ENCODE data around the gene CCDC34.

Gene CCDC34

GRCh38 chr11:27293515-27294417, 69.2 kb downstream of the CCDC34 start:
- H3K36me3 ChIP-seq (replicated peaks) = no peaks in the 10 kb centered on the region
- DNase-seq (ENCODE audit: low spot score in 2 of 2) = no peak
- in situ Hi-C loops (cut with MboI; ENCODE audit: low sequenced_read_pairs) = loop anchor here (10.0 kb wide), 1 partner anchor 79 kb away; no protein-coding TSS in a partner anchor
- H3K4me3 ChIP-seq = no peak overlapping the region
- H3K27me3 ChIP-seq (ENCODE audit: low read depth) = no peaks in the 10 kb centered on the region
- peaks cover 21% of the 10 kb centered on the region for H3K9me3 ChIP-seq
- H3K4me1 ChIP-seq = peaks cover 16% of the 10 kb centered on the region

GRCh38 chr11:27292637-27293010, 70.4 kb downstream of the CCDC34 start:
- DNase-seq (ENCODE audit: low spot score in 2 of 2) = no peak
- peaks cover 16% of the 10 kb centered on the region for H3K4me1 ChIP-seq
- in situ Hi-C loops (cut with MboI; ENCODE audit: low sequenced_read_pairs) = loop anchor here (10.0 kb wide), 1 partner anchor 78 kb away; no protein-coding TSS in a partner anchor
- no peaks in the 10 kb centered on the region for H3K27me3 ChIP-seq (ENCODE audit: low read depth)
- peaks cover 21% of the 10 kb centered on the region for H3K9me3 ChIP-seq
- no peaks in the 10 kb centered on the region for H3K36me3 ChIP-seq (replicated peaks)
- no peak overlapping the region for H3K4me3 ChIP-seq

GRCh38 chr11:27291954-27292636, 70.9 kb downstream of the CCDC34 start:
- DNase-seq (ENCODE audit: low spot score in 2 of 2) = no peak
- in situ Hi-C loops (cut with MboI; ENCODE audit: low sequenced_read_pairs) = loop anchor here (10.0 kb wide), 1 partner anchor 77 kb away; no protein-coding TSS in a partner anchor
- H3K36me3 ChIP-seq (replicated peaks) = no peaks in the 10 kb centered on the region
- H3K27me3 ChIP-seq (ENCODE audit: low read depth) = no peaks in the 10 kb centered on the region
- H3K4me1 ChIP-seq = peaks cover 16% of the 10 kb centered on the region
- peaks cover 21% of the 10 kb centered on the region for H3K9me3 ChIP-seq
- H3K4me3 ChIP-seq = no peak overlapping the region

- no peaks in the 10 kb centered on the region for H3K27me3 ChIP-seq (ENCODE audit: low read depth)
- H3K36me3 ChIP-seq (replicated peaks) = no peaks in the 10 kb centered on the region
- H3K9me3 ChIP-seq = peaks cover 21% of the 10 kb centered on the region
- H3K4me3 ChIP-seq = no peak overlapping the region
- peak in 1 of 2 experiments; percentile 38 for DNase-seq (ENCODE audit: low spot score in 2 of 2)
- peaks cover 16% of the 10 kb centered on the region for H3K4me1 ChIP-seq
- in situ Hi-C loops (cut with MboI; ENCODE audit: low sequenced_read_pairs) = loop anchor here (10.0 kb wide), 1 partner anchor 77 kb away; no protein-coding TSS in a partner anchor
Measured at GRCh38 chr11:27291302-27291889, 71.6 kb downstream of the CCDC34 start.

- in situ Hi-C loops (cut with MboI; ENCODE audit: low sequenced_read_pairs) = loop anchor here (10.0 kb wide), 1 partner anchor 76 kb away; no protein-coding TSS in a partner anchor
- Histone ChIP-seq H3K27me3 (ENCODE audit: low read depth) (no peaks in the 10 kb centered on the region), H3K4me1 (peaks cover 16% of the 10 kb centered on the region), H3K4me3 (no peak overlapping the region), H3K36me3 (replicated peaks) (no peaks in the 10 kb centered on the region), H3K9me3 (peaks cover 21% of the 10 kb centered on the region)
- no peak for DNase-seq (ENCODE audit: low spot score in 2 of 2)
Measured at GRCh38 chr11:27290261-27291050, 72.6 kb downstream of the CCDC34 start.

Measured in HAP-1 (cell line).